Measurements from ENCODE around the gene RHOJ.

GRCh38 chr14:63245893-63246292 is 41.6 kb downstream of the RHOJ start:
- TF ChIP-seq CTCF (conservative IDR thresholded peaks at IDR 0.05; ENCODE audit: low read depth, low read length) (no peak), NFE2L2 (IDR thresholded peaks at IDR 0.05; ENCODE audit: low read depth, low read length) (no peak), POLR2A (IDR thresholded peaks at IDR 0.05; ENCODE audit: low read depth, low read length) (no peak), USF2 (IDR thresholded peaks at IDR 0.05; ENCODE audit: low read depth, low read length) (no peak), MAFK (IDR thresholded peaks at IDR 0.05; ENCODE audit: low read depth, low read length) (no peak), CEBPB (IDR thresholded peaks at IDR 0.05; ENCODE audit: low read depth, low read length) (no peak), FOS (IDR thresholded peaks at IDR 0.05; ENCODE audit: low read depth, low read length) (no peak), ELK1 (IDR thresholded peaks at IDR 0.05; ENCODE audit: borderline replicate concordance, low read depth, low read length) (no peak)

All from IMR-90 (cell line).